OCI-LY3 (cell line): ENCODE data around the gene CPED1.
"Not testable (repeated sequence)": the region's sequence is repeated elsewhere in the genome, so short reads cannot be mapped to it uniquely, and the experiment has no call there.

ENCODE experiments used
- H2AFZ ChIP-seq: fragments of 200-600, 300-600 bp; shearing (Covaris generic); 2 replicates; pipeline ENCODE4 v1.6.0; 2014; ENCODE audit warnings: antibody characterized with exemption, low read depth, low read length
- H3K27ac ChIP-seq: fragments of 200-600, 300-600 bp; sonication (generic); 2 replicates; pipeline ENCODE4 v1.5.1; 2014; ENCODE audit warnings: mild to moderate bottlenecking, low read length, moderate library complexity, mixed read lengths
- H3K27me3 ChIP-seq: fragments of 200-600, 300-600 bp; sonication (generic); 2 replicates; pipeline ENCODE4 v1.6.1; 2014; ENCODE audit warnings: low read depth, low read length, mixed read lengths
- H3K36me3 ChIP-seq: fragments of 200-600, 300-600 bp; sonication (generic); replicated peaks from 2 replicates; pipeline ENCODE3; 2014; ENCODE audit warnings: low read depth, low read length, mixed read lengths
- H3K4me1 ChIP-seq: fragments of 300-600, 200-600 bp; sonication (generic); 2 replicates; pipeline ENCODE4 v1.6.1; 2014; ENCODE audit warnings: low read length, mixed read lengths
- H3K4me2 ChIP-seq: fragments of 200-600, 300-600 bp; sonication (generic); 2 replicates; pipeline ENCODE4 v1.6.1; 2014; ENCODE audit warnings: low read length, mixed read lengths
- H3K4me3 ChIP-seq: fragments of 300-600, 200-600 bp; sonication (generic); 2 replicates; pipeline ENCODE4 v1.5.1; 2014; ENCODE audit warnings: antibody characterized with exemption, mild to moderate bottlenecking, low read length, moderate library complexity
- H3K79me2 ChIP-seq: fragments of 300-600, 200-600 bp; shearing (Covaris generic); 2 replicates; pipeline ENCODE4 v1.6.1; 2014; ENCODE audit warnings: mild to moderate bottlenecking, low read length, mixed read lengths
- H3K9ac ChIP-seq: fragments of 300-600, 200-600 bp; shearing (Covaris generic); 2 replicates; pipeline ENCODE4 v1.6.0; 2014; ENCODE audit warnings: mild to moderate bottlenecking, low read length, moderate library complexity
- H3K9me3 ChIP-seq: fragments of 200-600, 300-600 bp; shearing (Covaris generic); 2 replicates; pipeline ENCODE4 v1.6.1; 2014; ENCODE audit warnings: low read length, mixed read lengths; ENCODE audit not compliant: insufficient read depth
- H4K20me1 ChIP-seq: fragments of 200-600, 300-600 bp; sonication (generic); 2 replicates; pipeline ENCODE4 v1.6.1; 2016; ENCODE audit warnings: low read length, mixed read lengths; ENCODE audit not compliant: insufficient read depth
- CTCF ChIP-seq: fragments of 200-600, 300-600 bp; sonication (generic); IDR thresholded peaks from 2 replicates; pipeline ENCODE4 v1.5.1; 2014; ENCODE audit warnings: antibody characterized with exemption, low read length, low read depth
- EZH2phosphoT487 ChIP-seq: fragments of 200-600 bp; shearing (Covaris generic); IDR thresholded peaks from 2 replicates; pipeline ENCODE4 v1.6.1; 2018; ENCODE audit warnings: antibody characterized with exemption, mixed run types, low read depth

Gene CPED1

GRCh38 chr7:121071662-121072061 is 83.2 kb downstream of the CPED1 start:
- H3K4me3 ChIP-seq: no peak overlapping the region
- no peak overlapping the region for H3K9ac ChIP-seq
- H3K4me2 ChIP-seq: no peak overlapping the region
- H3K27ac ChIP-seq: no peak overlapping the region
- H3K4me1 ChIP-seq: peaks cover 20% of the 10 kb centered on the region
- H3K79me2 ChIP-seq: no peaks in the 10 kb centered on the region
- no peaks in the 10 kb centered on the region for H3K36me3 ChIP-seq
- no peak overlapping the region for H2AFZ ChIP-seq
- no peaks in the 10 kb centered on the region for H4K20me1 ChIP-seq
- TF ChIP-seq CTCF (no peak), EZH2phosphoT487 (no peak)
- no peaks in the 10 kb centered on the region for H3K9me3 ChIP-seq
- H3K27me3 ChIP-seq: peaks cover 19% of the 10 kb centered on the region

GRCh38 chr7:121072826-121073225 is 84.3 kb downstream of the CPED1 start:
- no peaks in the 10 kb centered on the region for H4K20me1 ChIP-seq
- no peaks in the 10 kb centered on the region for H3K9me3 ChIP-seq
- H3K79me2 ChIP-seq: no peaks in the 10 kb centered on the region
- no peak overlapping the region for H3K9ac ChIP-seq
- peaks cover 25% of the 10 kb centered on the region for H3K27me3 ChIP-seq
- H3K27ac ChIP-seq: no peak overlapping the region
- no peak overlapping the region for H2AFZ ChIP-seq
- TF ChIP-seq EZH2phosphoT487 (no peak), CTCF (no peak)
- no peaks in the 10 kb centered on the region for H3K36me3 ChIP-seq
- no peak overlapping the region for H3K4me3 ChIP-seq
- peaks cover 28% of the 10 kb centered on the region for H3K4me1 ChIP-seq
- no peak overlapping the region for H3K4me2 ChIP-seq

- no peaks in the 10 kb centered on the region for H4K20me1 ChIP-seq
- H3K4me3 ChIP-seq: no peak overlapping the region
- no peaks in the 10 kb centered on the region for H3K36me3 ChIP-seq
- TF ChIP-seq CTCF (no peak), EZH2phosphoT487 (no peak)
- no peaks in the 10 kb centered on the region for H3K79me2 ChIP-seq
- H3K27me3 ChIP-seq: peaks cover 26% of the 10 kb centered on the region
- no peak overlapping the region for H2AFZ ChIP-seq
- no peak overlapping the region for H3K27ac ChIP-seq
- H3K9me3 ChIP-seq: no peaks in the 10 kb centered on the region
- H3K9ac ChIP-seq: no peak overlapping the region
- peak overlapping the region; percentile 49 for H3K4me2 ChIP-seq
- H3K4me1 ChIP-seq: peaks cover 28% of the 10 kb centered on the region
Observed at GRCh38 chr7:121073463-121074099, 85.1 kb downstream of the CPED1 start.

GRCh38 chr7:121075424-121075841 is 86.9 kb downstream of the CPED1 start:
- Histone ChIP-seq H3K27me3 (peaks cover 41% of the 10 kb centered on the region), H3K4me1 (peaks cover 28% of the 10 kb centered on the region)
- H3K79me2 ChIP-seq, H3K9ac ChIP-seq, H4K20me1 ChIP-seq, H3K9me3 ChIP-seq, H3K4me2 ChIP-seq, H3K4me3 ChIP-seq, H3K27ac ChIP-seq, H2AFZ ChIP-seq, H3K36me3 ChIP-seq: not testable (repeated sequence)
